ENCODE measurements around the gene DRD5.
"Not testable (repeated sequence)": the region's sequence is repeated elsewhere in the genome, so short reads cannot be mapped to it uniquely, and the experiment has no call there.

The DRD5 gene

DNA sequence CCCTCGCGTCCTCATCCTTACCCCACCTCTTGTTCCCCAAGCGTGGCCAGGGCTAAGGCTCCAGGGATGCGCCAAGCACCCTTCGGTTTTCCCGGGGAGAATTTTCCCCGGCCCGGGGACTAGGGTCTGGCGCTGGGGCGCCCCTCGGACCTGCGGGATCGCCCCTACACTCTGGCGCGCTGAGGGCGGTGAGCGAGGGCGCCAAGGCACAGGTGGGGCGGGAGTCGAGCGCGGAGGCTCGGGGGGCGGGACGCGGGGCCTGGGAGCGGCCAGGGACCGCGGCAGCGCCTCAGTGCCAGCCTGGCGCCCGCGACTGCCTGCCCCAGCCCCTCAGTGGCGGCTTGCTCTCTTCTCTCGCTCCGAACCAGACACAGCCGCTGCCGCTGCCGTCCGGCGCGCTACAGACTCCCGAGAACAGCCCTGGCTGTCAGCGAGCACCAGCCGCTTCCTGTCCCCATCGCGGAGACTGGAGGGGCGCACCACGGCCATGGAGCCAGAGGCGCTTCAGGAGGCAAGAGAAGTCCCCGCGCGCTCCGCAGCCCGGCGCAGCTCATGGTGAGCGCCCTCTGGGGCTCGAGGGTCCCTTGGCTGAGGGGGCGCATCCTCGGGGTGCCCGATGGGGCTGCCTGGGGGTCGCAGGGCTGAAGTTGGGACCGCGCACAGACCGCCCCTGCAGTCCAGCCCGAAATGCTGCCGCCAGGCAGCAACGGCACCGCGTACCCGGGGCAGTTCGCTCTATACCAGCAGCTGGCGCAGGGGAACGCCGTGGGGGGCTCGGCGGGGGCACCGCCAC is at the start of gene DRD5:
Gene DRD5 (plus strand): TSS at position 292 of the 793 bp plus-strand sequence. CDS start 396 bp downstream, at position 688.
- DNase-seq, result no peak

- not testable (repeated sequence) for DNase-seq
Observed at GRCh38 chr4:9732256-9732655, 49.2 kb upstream of the DRD5 start.

- DNase-seq, result no peak
Observed at GRCh38 chr4:9735515-9735914, 45.9 kb upstream of the DRD5 start.

- DNase-seq, result not testable (repeated sequence)
Observed at GRCh38 chr4:9737280-9737679, 44.2 kb upstream of the DRD5 start.

- DNase-seq, result not testable (repeated sequence)
Observed at GRCh38 chr4:9743789-9744188, 37.6 kb upstream of the DRD5 start.

- no peak for DNase-seq
Observed at GRCh38 chr4:9745782-9746181, 35.7 kb upstream of the DRD5 start.

DNA sequence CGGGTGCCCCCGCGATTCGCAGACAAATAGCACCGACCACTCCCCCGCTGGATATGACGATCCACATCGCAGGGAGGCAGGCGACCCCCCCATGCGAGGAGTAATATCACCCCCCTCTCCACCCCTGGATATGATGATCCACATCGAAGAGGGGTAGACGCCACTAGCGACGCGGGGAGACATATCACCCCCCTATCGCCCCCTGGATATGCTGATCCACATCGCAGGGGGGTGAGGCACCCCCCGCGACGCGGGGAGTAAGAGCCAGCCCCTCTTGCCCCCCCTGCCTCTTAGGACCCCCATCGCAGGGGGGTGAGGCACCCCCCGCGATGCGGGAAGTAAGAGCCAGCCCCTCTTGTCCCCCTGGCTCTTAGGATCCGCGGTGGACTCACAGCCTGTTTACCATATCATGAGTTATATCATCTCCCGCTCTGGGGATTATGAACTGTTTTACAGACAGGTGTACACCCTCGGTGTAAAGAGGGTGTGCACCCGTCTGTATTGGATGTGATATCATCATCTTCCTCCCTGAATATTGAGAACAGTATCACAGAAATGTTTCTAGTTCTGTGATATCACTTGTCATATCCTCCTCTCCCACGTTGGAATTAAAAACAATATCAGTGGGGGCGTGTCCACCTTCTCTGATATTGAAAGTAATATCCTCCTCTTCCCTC is 22.7 kb upstream of the DRD5 start:
- DNase-seq, result no peak

DNA sequence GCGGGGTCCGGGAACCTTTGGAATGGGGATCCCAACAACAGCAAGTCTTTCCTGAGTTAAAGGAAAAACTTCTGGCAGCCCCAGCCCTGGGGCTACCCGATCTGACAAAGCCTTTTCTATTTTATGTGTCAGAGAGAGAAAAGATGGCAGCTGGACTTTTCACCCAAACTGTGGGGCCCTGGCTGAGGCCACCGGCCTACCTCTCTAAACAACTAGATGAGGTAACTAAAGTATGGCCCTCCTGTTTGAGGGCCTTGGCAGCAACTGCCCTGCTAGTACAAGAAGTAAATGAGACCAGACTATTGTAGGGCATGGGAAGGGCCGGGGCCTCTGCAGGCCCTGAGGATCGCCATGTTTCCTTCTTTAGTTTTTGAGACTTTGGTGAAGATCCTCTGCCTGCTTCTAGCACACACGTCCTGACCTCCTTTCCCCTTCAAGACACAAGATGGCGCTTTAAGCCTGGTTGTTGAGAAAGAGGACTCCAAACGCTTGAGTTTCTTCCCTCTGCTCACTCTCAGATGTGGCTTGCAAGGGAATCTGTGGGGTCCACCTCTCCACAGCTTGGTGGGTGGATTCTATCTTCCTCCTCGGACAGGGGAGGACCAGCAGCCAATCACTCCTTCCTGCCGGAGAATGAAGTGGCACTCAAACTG is 18.5 kb upstream of the DRD5 start:
- peak; percentile 13 for DNase-seq

GRCh38 chr4:9764155-9764696 is 17.2 kb upstream of the DRD5 start:
- no peak for DNase-seq

- no peak for DNase-seq
Observed at GRCh38 chr4:9765091-9765490, 16.3 kb upstream of the DRD5 start.

GRCh38 chr4:9769321-9769720 is 12.1 kb upstream of the DRD5 start:
- DNase-seq, result no peak

GRCh38 chr4:9771034-9771433 is 10.4 kb upstream of the DRD5 start:
- no peak for DNase-seq

- no peak for DNase-seq
Observed at GRCh38 chr4:9773471-9773870, 8.0 kb upstream of the DRD5 start.

- no peak for DNase-seq
Observed at GRCh38 chr4:9782136-9782436, 652 bp downstream of the DRD5 start.

DNA sequence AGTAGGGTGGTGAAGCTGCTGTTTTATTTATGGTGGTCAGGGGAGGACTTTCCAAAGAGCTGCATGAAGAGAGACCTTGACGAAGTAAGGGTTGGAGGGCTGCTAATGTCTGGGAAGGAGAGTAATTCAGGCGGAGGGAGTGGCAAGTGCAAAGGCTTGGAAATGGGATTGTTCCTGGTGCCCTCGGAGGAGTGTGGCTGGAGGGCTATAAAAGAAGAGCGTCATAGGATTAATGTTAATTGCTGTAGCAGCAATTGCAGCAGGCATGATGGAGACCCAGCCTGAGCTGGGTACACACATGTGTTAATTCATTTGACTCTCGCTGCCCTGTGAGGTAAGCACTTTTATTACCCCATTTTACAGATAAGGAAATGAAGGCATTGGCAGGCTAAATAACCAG is 4.5 kb downstream of the DRD5 start:
- DNase-seq, result not testable (repeated sequence)

- DNase-seq, result no peak
Observed at GRCh38 chr4:9792381-9792780, 10.9 kb downstream of the DRD5 start.

- not testable (repeated sequence) for DNase-seq
Observed at GRCh38 chr4:9796641-9797040, 15.2 kb downstream of the DRD5 start.

- no peak for DNase-seq
Observed at GRCh38 chr4:9800848-9801247, 19.4 kb downstream of the DRD5 start.

DNA sequence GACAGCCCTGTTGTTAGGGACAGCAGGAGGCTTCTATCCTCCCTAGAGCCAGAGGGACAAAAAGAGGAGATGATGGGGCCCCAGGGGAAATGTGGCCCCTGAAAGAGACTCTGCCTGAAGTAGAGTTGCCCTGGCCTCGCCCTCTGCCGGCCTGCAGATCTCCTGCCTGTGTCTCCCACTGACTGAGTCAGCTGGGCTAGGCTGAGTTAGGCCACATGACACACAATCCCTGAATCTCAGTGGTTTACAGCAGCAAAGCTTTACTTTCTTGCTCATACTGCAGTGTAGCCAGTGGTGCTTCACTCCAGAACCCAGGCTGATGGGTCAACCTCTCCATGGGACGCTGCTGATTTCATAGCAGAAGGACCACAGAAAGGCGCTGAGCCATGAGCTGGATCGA is 23.5 kb downstream of the DRD5 start:
- DNase-seq, result no peak

- no peak for DNase-seq
Observed at GRCh38 chr4:9808077-9808476, 26.6 kb downstream of the DRD5 start.

DNA sequence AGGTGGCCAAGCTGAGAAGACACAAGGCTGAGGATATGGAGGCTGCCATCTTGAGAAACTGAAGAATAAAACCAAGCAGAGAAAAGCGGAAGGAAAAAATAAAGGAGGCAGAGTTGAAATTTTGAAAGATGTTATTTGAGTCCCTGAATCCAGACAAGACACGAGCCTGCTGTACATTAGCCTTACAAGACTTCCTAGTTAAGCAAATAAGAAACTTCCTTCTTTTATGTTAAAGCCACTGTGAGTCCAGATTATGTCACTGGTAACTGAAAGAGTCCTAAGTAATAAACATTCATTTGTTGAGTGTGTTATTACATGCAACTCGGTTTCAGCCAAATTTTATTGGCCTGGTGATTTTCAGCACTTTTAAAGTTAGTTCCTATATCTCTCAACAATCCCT is 30.4 kb downstream of the DRD5 start:
- DNase-seq, result no peak

- no peak for DNase-seq
Observed at GRCh38 chr4:9812501-9813340, 31.3 kb downstream of the DRD5 start.

GRCh38 chr4:9816285-9816684 is 34.9 kb downstream of the DRD5 start:
- no peak for DNase-seq

All from CD4-positive, alpha-beta T cell treated with Interleukin-6 for 4 hours (primary cell).